Panc1 (cell line): ENCODE results near the gene PDPK1.
"Not testable (repeated sequence)": the region's sequence is repeated elsewhere in the genome, so short reads cannot be mapped to it uniquely, and the experiment has no call there.

Source experiments
- CTCF ChIP-seq: fragments of 450-650 bp; IDR thresholded peaks from 2 replicates; pipeline ENCODE4 v1.5.1; 2017; ENCODE audit warnings: mild to moderate bottlenecking
- SIN3A ChIP-seq: IDR thresholded peaks from 2 replicates; pipeline ENCODE4 v1.6.1; 2012; ENCODE audit warnings: low read depth, mild to moderate bottlenecking, low read length, moderate library complexity, borderline replicate concordance; ENCODE audit not compliant: insufficient read depth
- TCF7L2 ChIP-seq: IDR thresholded peaks from 2 replicates; pipeline ENCODE4 v1.6.1; 2011; ENCODE audit warnings: mild to moderate bottlenecking, low read depth, low read length, inconsistent platforms

GRCh38 chr16:2580818-2581217, 43.0 kb downstream of the PDPK1 start:
- not testable (repeated sequence) for TF ChIP-seq CTCF, TCF7L2, SIN3A
